GM12891 (cell line): ENCODE results near the gene RTN4RL1. TPM values are rescaled to one million over a fixed set of nuclear protein-coding genes. Genes with fewer than 3 reads are reported as not detected.

Experiments used
- DNase-seq: peaks from one replicate; pipeline ENCODE4 v3.0.0; 2011; ENCODE audit warnings: low spot score; ENCODE audit not compliant: insufficient read length
- FAIRE-seq: peaks from 2 replicates; lab custom pipeline; 2011; peaks lifted over from hg19 to GRCh38; lab: Jason Lieb, UNC
- PAX5 ChIP-seq: IDR thresholded peaks from 2 replicates; pipeline ENCODE4 v1.6.1; 2011; ENCODE audit warnings: low read length, moderate library complexity, mild to moderate bottlenecking; ENCODE audit not compliant: insufficient read depth, severe bottlenecking
- POLR2A ChIP-seq: IDR thresholded peaks from 2 replicates; pipeline ENCODE4 v1.6.1; 2011; ENCODE audit warnings: low read depth, low read length, control low read depth
- POLR2AphosphoS5 ChIP-seq: IDR thresholded peaks from 2 replicates; pipeline ENCODE4 v1.6.1; 2011; ENCODE audit warnings: low read depth, low read length, control low read depth
- POU2F2 ChIP-seq: IDR thresholded peaks from 2 replicates; pipeline ENCODE4 v1.6.1; 2011; ENCODE audit warnings: low read depth, mild to moderate bottlenecking, control low read depth, low read length, moderate library complexity
- SPI1 ChIP-seq: IDR thresholded peaks from 2 replicates; pipeline ENCODE4 v1.6.1; 2011; ENCODE audit warnings: low read depth, low read length, control low read depth
- TAF1 ChIP-seq: IDR thresholded peaks from 2 replicates; pipeline ENCODE4 v1.6.1; 2011; ENCODE audit warnings: low read depth, low read length, control low read depth
- polyA plus RNA-seq: library from polyadenylated mRNA; unstranded; fragments of >200 nt; gene quantifications from one replicate; pipeline ENCODE4 v1.2.1, GENCODE V29; 2012; ENCODE audit warnings: low read depth, missing spikeins, inconsistent platforms; ENCODE audit not compliant: missing spikeins

The RTN4RL1 gene
- 0.03 TPM for polyA plus RNA-seq

GRCh38 chr17:2025220-2025621 is at the start of gene RTN4RL1:
TSS of gene RTN4RL1 (minus strand) at chr17:2025334. CDS start at chr17:2024865, 469 bp downstream.
- TF ChIP-seq TAF1 (no peak), POU2F2 (no peak), SPI1 (no peak), PAX5 (no peak), POLR2AphosphoS5 (no peak), POLR2A (no peak)
- no peak for FAIRE-seq
- DNase-seq = peak; percentile 63

GRCh38 chr17:2074919-2075318 is 49.8 kb upstream of the RTN4RL1 start:
- no peak for DNase-seq
- FAIRE-seq = peak; percentile 33
- no peak for TF ChIP-seq TAF1
- TF ChIP-seq POLR2A = no peak
- TF ChIP-seq PAX5 = no peak
- TF ChIP-seq POLR2AphosphoS5 = no peak

GRCh38 chr17:2071455-2072281 is 46.5 kb upstream of the RTN4RL1 start:
- FAIRE-seq (no peak), DNase-seq (no peak)
- no peak for TF ChIP-seq POLR2AphosphoS5
- no peak for TF ChIP-seq POLR2A
- TF ChIP-seq PAX5 = no peak
- no peak for TF ChIP-seq SPI1
- no peak for TF ChIP-seq TAF1
- TF ChIP-seq POU2F2 = no peak

GRCh38 chr17:2071024-2071385 is 45.9 kb upstream of the RTN4RL1 start:
- TF ChIP-seq POU2F2 = no peak
- TF ChIP-seq PAX5 = no peak
- TF ChIP-seq POLR2AphosphoS5 = no peak
- FAIRE-seq = no peak
- DNase-seq = no peak

- FAIRE-seq = peak; percentile 97
- TF ChIP-seq POLR2AphosphoS5 (peak; percentile 66), SPI1 (peak; percentile 75), TAF1 (0 out of 2 replicates have a peak, but pooled peaks have one; percentile 26), POU2F2 (peak; percentile 92), PAX5 (peak; percentile 63), POLR2A (peak; percentile 52)
- peak; percentile 63 for DNase-seq
These were observed 45.3 kb upstream of the RTN4RL1 start for GRCh38 chr17:2070241-2071023.

- DNase-seq (no peak), FAIRE-seq (peak; percentile 94)
- TF ChIP-seq POLR2A = 0 out of 2 replicates have a peak, but pooled peaks have one; percentile 35
- TF ChIP-seq POU2F2 = no peak
These were observed 43.5 kb upstream of the RTN4RL1 start for GRCh38 chr17:2068519-2069051.

GRCh38 chr17:2068031-2068518 is 42.9 kb upstream of the RTN4RL1 start:
- DNase-seq (no peak), FAIRE-seq (peak; percentile 45)
- TF ChIP-seq SPI1 (no peak), POU2F2 (no peak), POLR2AphosphoS5 (no peak), TAF1 (no peak), PAX5 (no peak), POLR2A (no peak)

GRCh38 chr17:2067608-2068024 is 42.5 kb upstream of the RTN4RL1 start:
- no peak for FAIRE-seq
- TF ChIP-seq SPI1 (no peak), POLR2AphosphoS5 (no peak), POU2F2 (no peak)
- DNase-seq = no peak

GRCh38 chr17:2067048-2067561 is 42.0 kb upstream of the RTN4RL1 start:
- DNase-seq = no peak
- 0 out of 2 replicates have a peak, but pooled peaks have one; percentile 23 for TF ChIP-seq POU2F2
- no peak for TF ChIP-seq PAX5
- no peak for FAIRE-seq
